H1 (cell line): ENCODE data around the gene TTC8. TPM values are rescaled to one million over a fixed set of nuclear protein-coding genes. Genes with fewer than 3 reads are reported as not detected.

Experiments used
- CHD7 ChIP-seq: fragments of 300-600 bp; sonication (generic); IDR thresholded peaks from 2 replicates; pipeline ENCODE4 v1.7.1; 2012; ENCODE audit warnings: low read length, moderate library complexity, mild to moderate bottlenecking, inconsistent platforms; ENCODE audit not compliant: insufficient replicate concordance
- E2F6 ChIP-seq: IDR thresholded peaks from 2 replicates; pipeline ENCODE4 v1.6.1; 2012; ENCODE audit warnings: inconsistent platforms
- GABPA ChIP-seq: IDR thresholded peaks from 2 replicates; pipeline ENCODE4 v1.6.1; 2011; ENCODE audit warnings: mild to moderate bottlenecking, low read length, moderate library complexity, borderline replicate concordance; ENCODE audit not compliant: insufficient read depth
- JUND ChIP-seq: IDR thresholded peaks from 2 replicates; pipeline ENCODE4 v1.6.1; 2011; ENCODE audit warnings: mild to moderate bottlenecking, improper control_type of control experiment, low read length
- SP4 ChIP-seq: IDR thresholded peaks from 2 replicates; pipeline ENCODE4 v1.6.1; 2012; ENCODE audit warnings: low read length, inconsistent platforms
- TCF12 ChIP-seq: IDR thresholded peaks from 2 replicates; pipeline ENCODE4 v1.6.1; 2011; ENCODE audit warnings: low read depth, mild to moderate bottlenecking, low read length
- polyA plus RNA-seq, 7 experiments: library from polyadenylated mRNA; depleted of rRNA in 3 of 7; stranded (reverse) in 5 of 7; unstranded in 2 of 7; fragments of >200 nt in 5 of 7; fragments of 200-250 nt in 2 of 7; gene quantifications; 1 replicate in 5 of 7; 2 replicates in 1 of 7; 4 replicates in 1 of 7; pipeline versions ENCODE4 v1.2.1 to v1.2.3, GENCODE V29; 2011 to 2013; ENCODE audit warnings: missing spikeins in 2 of 7, mixed read lengths in 2 of 7
- total RNA-seq: library from RNA; stranded (reverse); fragmentation: NEBNext Ultra II Directional; extraction: Animal tissue kit (Norgen Biotek cat#: 25700); gene quantifications from 2 replicates; pipeline ENCODE4 v1.2.1, GENCODE V29; 2021

The TTC8 gene
- total and polyA plus RNA-seq, 2 of the 8 experiments (the other 6 are each of a cell fraction or from before 2014, with no cell fraction given) = 13.1 to 13.5 TPM

- TF ChIP-seq CHD7 = no peak
- no peak for TF ChIP-seq E2F6
- TF ChIP-seq GABPA = no peak
- TF ChIP-seq SP4 = no peak
- TF ChIP-seq JUND = no peak
- no peak for TF ChIP-seq TCF12
Observed at GRCh38 chr14:88904864-88905263, 80.4 kb downstream of the TTC8 start (continued).
